Osteoblast (primary cell): ENCODE results near the gene SPOCD1. TPM values are rescaled to one million over a fixed set of nuclear protein-coding genes. Genes with fewer than 3 reads are reported as not detected.

Source experiments
- DNase-seq: peaks from one replicate; pipeline ENCODE4 v3.0.0; 2011; ENCODE audit warnings: low spot score, mixed read lengths; ENCODE audit not compliant: insufficient read length; ENCODE audit errors: missing footprints
- H2AFZ ChIP-seq: 2 replicates; pipeline ENCODE4 v1.6.0; 2011; ENCODE audit warnings: mild to moderate bottlenecking, low read length
- H3K27ac ChIP-seq: 2 replicates; pipeline ENCODE4 v1.5.1; 2011; ENCODE audit warnings: mild to moderate bottlenecking, low read depth, low read length, moderate library complexity
- H3K27me3 ChIP-seq: 2 replicates; pipeline ENCODE4 v1.6.0; 2012; ENCODE audit warnings: mild to moderate bottlenecking, control low read depth, inconsistent platforms, low read length, moderate library complexity; ENCODE audit not compliant: insufficient read depth
- H3K36me3 ChIP-seq: 2 replicates; pipeline ENCODE4 v1.5.1; 2011; ENCODE audit warnings: mild to moderate bottlenecking, low read length, control low read depth, moderate library complexity; ENCODE audit not compliant: insufficient read depth
- H3K4me1 ChIP-seq: 2 replicates; pipeline ENCODE4 v1.5.1; 2011; ENCODE audit warnings: mild to moderate bottlenecking, low read length, control low read depth, moderate library complexity; ENCODE audit not compliant: insufficient read depth
- H3K4me2 ChIP-seq: 2 replicates; pipeline ENCODE4 v1.6.0; 2011; ENCODE audit warnings: mild to moderate bottlenecking, low read length; ENCODE audit not compliant: insufficient read depth
- H3K4me3 ChIP-seq: fragments of 200-600 bp; sonication (generic); 3 replicates; pipeline ENCODE4 v1.5.1; 2012; ENCODE audit warnings: mild to moderate bottlenecking, low read length, inconsistent platforms; ENCODE audit not compliant: insufficient read depth
- H3K79me2 ChIP-seq: 2 replicates; pipeline ENCODE4 v1.6.0; 2012; ENCODE audit warnings: mild to moderate bottlenecking, low read length, control low read depth, inconsistent platforms; ENCODE audit not compliant: insufficient read depth
- H3K9me3 ChIP-seq: 2 replicates; pipeline ENCODE4 v1.5.1; 2011; ENCODE audit warnings: low read depth, low read length, control low read depth
- H4K20me1 ChIP-seq: 2 replicates; pipeline ENCODE4 v1.6.0; 2012; ENCODE audit warnings: mild to moderate bottlenecking, low read length, control low read depth; ENCODE audit not compliant: insufficient read depth
- total RNA-seq: library from RNA; depleted of rRNA; stranded (reverse); fragments of >200 nt; gene quantifications from 2 replicates; pipeline ENCODE4 v1.2.3, GENCODE V29; 2012
- TF ChIP-seq, protein P1 (sequence below): IDR thresholded peaks from 2 replicates; pipeline ENCODE4 v1.5.1; 2011; ENCODE audit warnings: mild to moderate bottlenecking, low read depth, low read length, moderate library complexity; ENCODE audit errors: extremely low read depth

Gene SPOCD1
- total RNA-seq, 1 donor = 58.6 TPM

GRCh38 chr1:31843506-31843905 lies 27.7 kb upstream of the SPOCD1 start:
- no peaks in the 10 kb centered on the region for H4K20me1 ChIP-seq
- peak overlapping the region; percentile 52 for H3K4me2 ChIP-seq
- no peaks in the 10 kb centered on the region for H3K9me3 ChIP-seq
- TF ChIP-seq, protein P1, sequence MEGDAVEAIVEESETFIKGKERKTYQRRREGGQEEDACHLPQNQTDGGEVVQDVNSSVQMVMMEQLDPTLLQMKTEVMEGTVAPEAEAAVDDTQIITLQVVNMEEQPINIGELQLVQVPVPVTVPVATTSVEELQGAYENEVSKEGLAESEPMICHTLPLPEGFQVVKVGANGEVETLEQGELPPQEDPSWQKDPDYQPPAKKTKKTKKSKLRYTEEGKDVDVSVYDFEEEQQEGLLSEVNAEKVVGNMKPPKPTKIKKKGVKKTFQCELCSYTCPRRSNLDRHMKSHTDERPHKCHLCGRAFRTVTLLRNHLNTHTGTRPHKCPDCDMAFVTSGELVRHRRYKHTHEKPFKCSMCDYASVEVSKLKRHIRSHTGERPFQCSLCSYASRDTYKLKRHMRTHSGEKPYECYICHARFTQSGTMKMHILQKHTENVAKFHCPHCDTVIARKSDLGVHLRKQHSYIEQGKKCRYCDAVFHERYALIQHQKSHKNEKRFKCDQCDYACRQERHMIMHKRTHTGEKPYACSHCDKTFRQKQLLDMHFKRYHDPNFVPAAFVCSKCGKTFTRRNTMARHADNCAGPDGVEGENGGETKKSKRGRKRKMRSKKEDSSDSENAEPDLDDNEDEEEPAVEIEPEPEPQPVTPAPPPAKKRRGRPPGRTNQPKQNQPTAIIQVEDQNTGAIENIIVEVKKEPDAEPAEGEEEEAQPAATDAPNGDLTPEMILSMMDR = no peak
- no peaks in the 10 kb centered on the region for H3K27me3 ChIP-seq
- peak overlapping the region; percentile 66 for H3K27ac ChIP-seq
- peaks cover 10% of the 10 kb centered on the region for H3K4me1 ChIP-seq
- H3K79me2 ChIP-seq = no peaks in the 10 kb centered on the region
- DNase-seq = peak; percentile 96
- H3K4me3 ChIP-seq = no peak overlapping the region
- peak overlapping the region; percentile 3 for H2AFZ ChIP-seq
- no peaks in the 10 kb centered on the region for H3K36me3 ChIP-seq

DNA sequence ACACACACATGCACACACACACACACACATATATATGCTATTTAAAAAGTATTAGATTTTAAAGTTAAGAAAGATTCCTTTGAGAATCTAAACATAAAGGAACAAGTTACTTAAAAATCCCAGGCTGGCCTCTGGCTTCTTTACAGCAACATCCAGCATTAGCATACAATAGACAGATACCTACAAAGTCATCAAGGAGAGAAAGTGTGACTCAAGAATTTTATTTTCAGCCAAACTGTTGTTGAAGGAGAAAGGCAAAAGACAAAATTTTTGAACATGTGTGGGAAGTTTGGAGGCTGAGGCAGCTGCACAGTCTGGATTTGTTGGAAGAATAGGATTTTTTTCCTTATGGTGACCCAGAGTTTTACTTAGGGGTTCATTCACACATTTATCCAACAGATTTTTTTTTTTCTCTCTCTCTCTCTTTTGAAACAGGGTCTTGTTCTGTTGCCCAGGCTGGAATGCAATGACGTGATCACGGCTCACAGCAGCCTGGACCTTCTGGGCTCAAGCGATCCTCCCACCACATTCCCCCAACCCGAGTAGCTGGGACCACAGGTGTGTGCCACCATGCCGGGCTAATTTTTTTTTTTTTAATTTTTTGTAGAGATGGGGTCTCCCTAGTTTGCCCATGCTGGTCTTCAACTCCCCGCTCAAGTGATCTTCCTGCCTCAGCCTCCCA lies 24.0 kb upstream of the SPOCD1 start:
- Histone ChIP-seq H3K27ac (no peak overlapping the region), H3K79me2 (no peaks in the 10 kb centered on the region), H3K4me2 (no peak overlapping the region), H3K4me3 (no peak overlapping the region), H3K27me3 (no peaks in the 10 kb centered on the region), H4K20me1 (no peaks in the 10 kb centered on the region), H2AFZ (no peak overlapping the region), H3K4me1 (peaks cover 10% of the 10 kb centered on the region), H3K9me3 (no peaks in the 10 kb centered on the region), H3K36me3 (no peaks in the 10 kb centered on the region)
- TF ChIP-seq, protein P1 = no peak
- no peak for DNase-seq

DNA sequence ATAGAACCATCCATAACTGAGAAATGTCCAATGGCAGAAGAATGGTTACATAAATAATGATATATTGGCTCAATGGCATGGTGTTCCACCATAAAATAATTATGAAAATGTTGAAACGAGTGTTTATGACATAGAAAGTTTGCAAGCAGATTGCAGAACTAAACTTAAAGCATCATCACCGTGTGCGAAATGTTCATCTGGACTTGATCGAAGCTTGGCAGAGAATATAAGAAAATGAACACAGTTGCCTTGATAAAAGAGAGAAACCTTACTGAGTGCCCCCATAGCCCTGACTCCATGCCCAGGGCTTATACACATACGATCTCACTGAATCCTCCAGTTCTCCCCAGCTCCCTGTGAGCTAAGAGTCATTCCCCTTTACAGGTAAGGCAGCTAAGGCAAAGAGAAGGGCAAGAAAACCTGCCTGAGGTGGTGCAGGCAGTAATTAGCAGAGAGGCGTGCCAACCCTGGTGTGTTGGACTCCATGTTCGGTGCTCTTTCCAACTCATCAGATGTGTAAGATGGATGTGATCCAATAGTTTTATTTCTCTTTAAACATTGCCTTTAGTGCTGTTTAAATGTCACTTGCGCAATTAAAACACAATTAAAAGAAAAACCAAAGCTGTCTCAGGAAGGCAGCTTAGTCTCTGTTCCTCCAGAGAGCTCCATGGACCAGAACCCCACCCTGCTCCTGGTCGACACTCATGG lies 21.8 kb upstream of the SPOCD1 start:
- H3K4me2 ChIP-seq = no peak overlapping the region
- no peaks in the 10 kb centered on the region for H4K20me1 ChIP-seq
- no peak for DNase-seq
- no peaks in the 10 kb centered on the region for H3K36me3 ChIP-seq
- H3K9me3 ChIP-seq = no peaks in the 10 kb centered on the region
- H3K4me1 ChIP-seq = no peaks in the 10 kb centered on the region
- H3K4me3 ChIP-seq = no peak overlapping the region
- no peaks in the 10 kb centered on the region for H3K27me3 ChIP-seq
- no peak overlapping the region for H3K27ac ChIP-seq
- TF ChIP-seq, protein P1 = no peak
- no peak overlapping the region for H2AFZ ChIP-seq
- H3K79me2 ChIP-seq = no peaks in the 10 kb centered on the region

DNA sequence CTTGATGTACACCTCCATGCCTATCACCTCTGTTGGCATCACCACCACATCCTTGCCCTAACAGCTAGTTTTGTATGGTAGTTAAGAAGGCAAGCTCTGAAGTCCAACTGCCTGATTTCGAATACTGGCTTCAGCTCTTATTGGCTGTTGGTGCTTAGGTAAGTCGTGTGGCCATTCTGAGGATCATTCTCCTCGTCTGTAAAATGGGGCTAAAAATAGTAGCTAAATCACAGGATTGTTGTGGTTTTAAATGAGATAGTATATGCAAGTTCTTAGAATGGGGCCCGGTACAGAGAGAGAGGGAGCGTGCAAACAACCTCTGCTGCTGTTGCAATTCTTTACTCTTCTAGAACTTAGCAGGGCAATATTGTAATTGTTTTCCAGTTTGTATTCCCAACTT lies 20.8 kb upstream of the SPOCD1 start:
- Histone ChIP-seq H2AFZ (no peak overlapping the region), H3K9me3 (no peaks in the 10 kb centered on the region), H3K36me3 (no peaks in the 10 kb centered on the region), H3K27me3 (no peaks in the 10 kb centered on the region), H3K4me2 (no peak overlapping the region), H4K20me1 (no peaks in the 10 kb centered on the region), H3K79me2 (no peaks in the 10 kb centered on the region), H3K4me1 (peaks cover 5% of the 10 kb centered on the region), H3K27ac (no peak overlapping the region), H3K4me3 (no peak overlapping the region)
- TF ChIP-seq, protein P1 = no peak
- no peak for DNase-seq
